Esophagus muscularis mucosa (tissue), 4 donors: Measurements from ENCODE around the gene SLIT1. TPM values are rescaled to one million over a fixed set of nuclear protein-coding genes. Genes with fewer than 3 reads are reported as not detected.
"Not testable (repeated sequence)": the region's sequence is repeated elsewhere in the genome, so short reads cannot be mapped to it uniquely, and the experiment has no call there.

ENCODE experiments used
- DNase-seq: peaks from one replicate; pipeline ENCODE4 v3.0.0-alpha.2; 2017; ENCODE audit errors: extremely low spot score
- H3K27ac ChIP-seq, 4 donors: fragments of 200-600 bp; sonication (generic); replicated peaks in 1 of 4; 1 replicate in 3 of 4; 2 replicates in 1 of 4; pipeline ENCODE4 v1.5.1; 2016 to 2019; ENCODE audit warnings: mild to moderate bottlenecking in 1 of 4
- H3K27me3 ChIP-seq, 4 donors: fragments of 200-600 bp; sonication (generic); one replicate each; pipeline versions ENCODE4 v1.5.1 to v1.6.0; 2016 to 2019
- H3K36me3 ChIP-seq, 4 donors: fragments of 200-600 bp; sonication (generic); one replicate each; pipeline ENCODE4 v1.5.1; 2016 to 2019
- H3K4me1 ChIP-seq, 4 donors: fragments of 200-600 bp; sonication (generic); one replicate each; pipeline ENCODE4 v1.5.1; 2016 to 2019
- H3K4me3 ChIP-seq, 4 donors: fragments of 200-600 bp; sonication (generic); 1 replicate in 2 of 4; 2 replicates in 2 of 4; pipeline ENCODE4 v1.5.1; 2016 to 2019; ENCODE audit warnings: mild to moderate bottlenecking in 4 of 4, moderate library complexity in 1 of 4
- H3K9me3 ChIP-seq, 4 donors: fragments of 200-600 bp; sonication (generic); 1 replicate in 3 of 4; 2 replicates in 1 of 4; pipeline ENCODE4 v1.5.1; 2016 to 2019
- CTCF ChIP-seq, 3 experiments: fragments of 200-600 bp in 2 of 3; fragments of 450-650 bp in 1 of 3; sonication (generic) in 2 of 3; IDR thresholded peaks; one replicate each; pipeline ENCODE4 v1.5.1; 2017 to 2019; ENCODE audit warnings: antibody characterized with exemption in 3 of 3, mild to moderate bottlenecking in 2 of 3, moderate library complexity in 1 of 3
- EP300 ChIP-seq: sonication (generic); formaldehyde crosslinking; IDR thresholded peaks from one replicate; pipeline ENCODE4 v1.6.1; 2017; ENCODE audit warnings: antibody characterized with exemption
- POLR2A ChIP-seq: fragments of 450-650 bp; IDR thresholded peaks from one replicate; pipeline ENCODE4 v1.6.1; 2017; ENCODE audit warnings: antibody characterized with exemption, moderate library complexity, mild to moderate bottlenecking, low read depth
- POLR2AphosphoS5 ChIP-seq, 2 donors: sonication (generic); formaldehyde crosslinking; IDR thresholded peaks; one replicate each; pipeline ENCODE4 v1.6.1; 2017; ENCODE audit warnings: antibody characterized with exemption in 2 of 2
- WGBS: methylation state at CpG from one replicate; pipeline ENCODE4 v1.1.5; 2018; 5-methylcytosine and 5-hydroxymethylcytosine counted together
- intact Hi-C: fragments of 100-400 bp; cut with DNase I; formaldehyde crosslinking; loops from one replicate; pipeline ENCODE4 v1.15.1; 2023
- total RNA-seq, 4 donors: library from RNA; depleted of rRNA; stranded (reverse); fragments of >200 nt; gene quantifications; one replicate each; pipeline versions ENCODE4 v1.1.0 to v1.2.1, GENCODE V29; 2016

The SLIT1 gene
- total RNA-seq, 4 donors from 2014 or later: 0.13 to 0.42 (median 0.31) TPM

GRCh38 chr10:97034301-97034700 is 151.5 kb downstream of the SLIT1 start:
- DNase-seq: no peak
- Histone ChIP-seq H3K27ac (no peak overlapping the region), H3K27me3 (peaks cover 0 to 8% (median 0%) of the 10 kb centered on the region in 4 donors), H3K9me3 (no peaks in the 10 kb centered on the region), H3K4me3 (no peak overlapping the region), H3K36me3 (no peaks in the 10 kb centered on the region), H3K4me1 (peaks cover 8 to 15% (median 13%) of the 10 kb centered on the region in 4 donors)
- TF ChIP-seq EP300: no peak
- TF ChIP-seq POLR2AphosphoS5 (IDR thresholded peaks at IDR 0.05): no peak
- no peak for TF ChIP-seq POLR2A
- no peak for TF ChIP-seq CTCF (IDR thresholded peaks at IDR 0.05)
- 82% methylated on average over 7 of the region's 7 CpGs for WGBS
- intact Hi-C loops: no loop called here

GRCh38 chr10:97033841-97034240 is 151.9 kb downstream of the SLIT1 start:
- H3K4me1 ChIP-seq: peaks cover 8 to 15% (median 13%) of the 10 kb centered on the region in 4 donors
- H3K9me3 ChIP-seq, H3K4me3 ChIP-seq, H3K27ac ChIP-seq, H3K27me3 ChIP-seq, DNase-seq, H3K36me3 ChIP-seq, intact Hi-C loops: not testable (repeated sequence)
- WGBS: 98% methylated on average over 9 of the region's 9 CpGs

GRCh38 chr10:97032624-97033023 is 153.1 kb downstream of the SLIT1 start:
- DNase-seq: no peak
- Histone ChIP-seq H3K36me3 (no peaks in the 10 kb centered on the region), H3K27ac (no peak overlapping the region), H3K4me3 (no peak overlapping the region), H3K9me3 (no peaks in the 10 kb centered on the region), H3K4me1 (peaks cover 4 to 7% (median 6%) of the 10 kb centered on the region in 4 donors), H3K27me3 (peaks cover 0 to 8% (median 0%) of the 10 kb centered on the region in 4 donors)
- WGBS: 53% methylated on average over 7 of the region's 7 CpGs
- no peak for TF ChIP-seq CTCF (IDR thresholded peaks at IDR 0.05)
- TF ChIP-seq EP300: no peak
- TF ChIP-seq POLR2A: no peak
- TF ChIP-seq POLR2AphosphoS5 (IDR thresholded peaks at IDR 0.05): no peak
- intact Hi-C loops: no loop called here

- intact Hi-C loops: no loop called here
Observed at GRCh38 chr10:97031459-97031858, 154.3 kb downstream of the SLIT1 start.

GRCh38 chr10:97030894-97031293 is 154.9 kb downstream of the SLIT1 start:
- TF ChIP-seq CTCF (IDR thresholded peaks at IDR 0.05) (no peak), POLR2AphosphoS5 (IDR thresholded peaks at IDR 0.05) (no peak), EP300 (no peak), POLR2A (no peak)
- Histone ChIP-seq H3K9me3 (no peaks in the 10 kb centered on the region), H3K27ac (no peak overlapping the region), H3K4me1 (no peaks in the 10 kb centered on the region), H3K4me3 (no peak overlapping the region), H3K36me3 (no peaks in the 10 kb centered on the region), H3K27me3 (peaks cover 0 to 8% (median 0%) of the 10 kb centered on the region in 4 donors)
- intact Hi-C loops: no loop called here
- DNase-seq: no peak
- WGBS: 75% methylated on average over 5 of the region's 6 CpGs

More at GRCh38 chr10:97031459-97031858, 154.3 kb downstream of the SLIT1 start:
- DNase-seq: no peak
- H3K9me3 ChIP-seq: no peaks in the 10 kb centered on the region
- H3K27me3 ChIP-seq: peaks cover 0 to 8% (median 0%) of the 10 kb centered on the region in 4 donors
- H3K27ac ChIP-seq: no peak overlapping the region
- H3K36me3 ChIP-seq: no peaks in the 10 kb centered on the region
- no peaks in the 10 kb centered on the region for H3K4me1 ChIP-seq
- TF ChIP-seq CTCF (IDR thresholded peaks at IDR 0.05) (no peak), POLR2A (no peak), EP300 (no peak), POLR2AphosphoS5 (IDR thresholded peaks at IDR 0.05) (no peak)
- WGBS: 87% methylated on average over 5 of the region's 11 CpGs
- H3K4me3 ChIP-seq: no peak overlapping the region
